IPS DF 6.9 (cell line): ENCODE data around the gene PXN.

Experiments used
- DNase-seq: peaks from one replicate; pipeline ENCODE4 v3.0.0-alpha.2; 2013; ENCODE audit warnings: low read depth, low spot score
- H3K27ac ChIP-seq: one replicate; pipeline ENCODE4 v1.5.1; 2013; ENCODE audit warnings: low read length, control low read depth
- H3K27me3 ChIP-seq: 2 replicates; pipeline ENCODE4 v1.6.1; 2013; ENCODE audit warnings: mild to moderate bottlenecking, low read length; ENCODE audit not compliant: control insufficient read depth, insufficient read depth
- H3K36me3 ChIP-seq: 2 replicates; pipeline ENCODE4 v1.6.1; 2013; ENCODE audit warnings: low read length; ENCODE audit not compliant: control insufficient read depth, insufficient read depth
- H3K4me1 ChIP-seq: 2 replicates; pipeline ENCODE4 v1.6.1; 2013; ENCODE audit warnings: low read length; ENCODE audit not compliant: control insufficient read depth, insufficient read depth
- H3K4me3 ChIP-seq: 2 replicates; pipeline ENCODE4 v1.5.1; 2013; ENCODE audit warnings: mild to moderate bottlenecking, low read length
- H3K9me3 ChIP-seq: 2 replicates; pipeline ENCODE4 v1.6.1; 2013; ENCODE audit warnings: low read length, inconsistent platforms; ENCODE audit not compliant: control insufficient read depth, insufficient read depth
- WGBS: extraction: QIAGEN DNeasy Blood & Tissue Kit; methylation state at CpG from one replicate; pipeline ENCODE4 v1.1.7; 2013; ENCODE audit warnings: mixed read lengths, missing lambda C conversion rate; ENCODE audit not compliant: insufficient read length, insufficient coverage; 5-methylcytosine and 5-hydroxymethylcytosine counted together

PXN gene

DNA sequence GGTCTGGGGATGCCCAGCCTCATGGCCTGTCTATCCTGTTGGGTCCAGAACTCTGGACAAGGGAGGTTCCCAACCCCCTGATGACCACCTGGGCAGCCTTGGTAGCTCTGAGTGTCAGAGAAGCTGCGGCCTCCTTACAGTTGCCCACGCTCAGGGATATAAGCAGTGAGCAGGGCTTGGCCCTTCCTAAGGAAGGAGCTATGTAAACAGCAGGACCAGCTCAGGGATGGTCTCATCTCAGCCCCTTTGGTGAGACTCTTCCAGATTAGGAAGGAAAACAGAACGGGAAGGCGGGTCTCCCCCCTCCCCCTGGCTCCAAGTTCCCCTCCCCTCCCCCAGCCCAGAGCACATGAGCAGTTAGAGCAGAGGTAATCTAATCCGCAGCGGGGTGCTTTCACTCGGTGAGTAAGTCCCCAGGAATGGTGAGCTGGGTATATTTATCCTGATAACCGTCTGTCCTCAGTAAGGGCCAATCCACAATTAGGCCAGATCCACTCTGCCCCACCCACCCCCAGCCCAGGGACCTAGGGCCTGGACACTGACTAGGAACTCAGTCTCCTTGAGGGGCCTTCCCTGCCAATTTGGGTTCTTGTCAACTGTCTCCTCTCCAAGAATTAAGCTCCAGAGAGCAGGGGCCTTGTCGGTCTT lies 35.1 kb downstream of the PXN start:
- Histone ChIP-seq H3K27me3 (no peaks in the 10 kb centered on the region), H3K4me1 (peaks cover 40% of the 10 kb centered on the region)

DNA sequence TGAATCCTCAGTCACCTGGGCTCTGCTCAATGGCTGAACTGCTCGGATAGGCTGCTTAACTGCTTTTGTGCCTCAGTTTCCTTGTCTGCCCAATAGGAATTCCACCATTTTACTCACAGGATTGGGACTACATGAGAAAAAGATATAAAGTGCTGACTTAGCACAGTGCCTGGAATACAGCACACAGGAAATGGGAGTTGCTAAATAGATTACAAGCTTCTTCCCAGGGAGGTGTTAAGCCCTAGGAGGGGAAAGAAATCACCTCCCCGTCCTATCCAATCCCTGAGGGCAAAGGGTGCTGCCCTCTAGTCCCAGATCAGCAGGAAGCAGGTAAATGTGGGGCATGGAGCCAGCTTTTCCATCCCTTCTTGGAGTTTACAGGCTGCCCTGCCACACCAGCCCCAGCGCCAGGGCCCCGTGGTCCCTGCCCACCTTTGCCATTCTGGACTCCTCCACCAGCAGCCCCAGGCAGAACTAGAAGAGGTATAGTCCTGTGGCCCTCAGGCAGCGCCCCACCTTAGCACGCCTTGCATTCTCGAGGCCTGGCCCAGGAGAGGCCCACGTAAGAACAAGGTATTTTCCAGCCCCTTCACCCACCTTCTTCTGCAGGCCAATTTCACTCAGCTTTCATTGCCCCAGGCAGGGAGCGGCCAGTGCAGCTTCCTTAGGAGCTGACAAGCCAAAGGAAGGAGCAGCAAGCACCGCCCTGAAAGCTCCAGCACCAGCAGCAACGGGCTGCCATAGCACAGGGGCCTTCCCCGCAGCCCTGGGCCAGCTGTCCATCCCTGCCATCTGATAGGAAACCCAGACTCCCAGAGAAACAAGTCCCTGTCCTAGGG lies 35.8 kb downstream of the PXN start:
- no peaks in the 10 kb centered on the region for H3K9me3 ChIP-seq
- H3K27me3 ChIP-seq, result no peaks in the 10 kb centered on the region
- 0 out of 2 replicates have a peak, but pooled peaks cover 2% of the 10 kb centered on the region for H3K36me3 ChIP-seq
- H3K4me1 ChIP-seq, result peaks cover 37% of the 10 kb centered on the region
- no peak overlapping the region for H3K4me3 ChIP-seq
- WGBS, result no CpG with 5 or more reads among the region's 12 CpGs
- no peak overlapping the region for H3K27ac ChIP-seq
- DNase-seq, result no peak

More for the DNA sequence above, 35.1 kb downstream of the PXN start:
- Histone ChIP-seq H3K9me3 (no peaks in the 10 kb centered on the region), H3K36me3 (0 out of 2 replicates have a peak, but pooled peaks cover 2% of the 10 kb centered on the region), H3K27ac (peak overlapping the region; percentile 8), H3K4me3 (no peak overlapping the region)
- no CpG with 5 or more reads among the region's 9 CpGs for WGBS
- peak; percentile 89 for DNase-seq

DNA sequence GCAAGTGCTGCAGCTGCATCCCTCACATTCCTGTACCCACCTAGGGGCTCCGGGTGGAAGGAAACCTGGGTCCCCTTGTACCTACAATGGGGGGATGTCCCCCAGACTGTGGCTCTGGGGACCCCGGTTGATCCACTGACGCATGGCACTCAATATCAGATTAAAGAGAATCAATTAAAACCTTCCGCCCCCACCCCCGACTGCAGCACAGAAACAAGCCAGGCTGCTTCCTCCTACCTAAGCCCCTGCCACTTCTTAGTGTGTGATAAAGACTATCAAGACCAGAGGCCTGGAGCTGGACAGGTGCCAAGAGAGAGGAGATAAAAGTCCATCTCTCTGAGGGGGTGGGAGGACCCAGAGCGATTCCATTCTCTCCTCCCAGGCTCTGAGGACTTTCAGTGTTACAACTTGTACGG lies 36.5 kb downstream of the PXN start:
- Histone ChIP-seq H3K27ac (no peak overlapping the region), H3K4me1 (peaks cover 34% of the 10 kb centered on the region), H3K4me3 (no peak overlapping the region), H3K36me3 (0 out of 2 replicates have a peak, but pooled peaks cover 2% of the 10 kb centered on the region), H3K27me3 (no peaks in the 10 kb centered on the region), H3K9me3 (no peaks in the 10 kb centered on the region)
- WGBS, result no CpG with 5 or more reads among the region's 7 CpGs
- no peak for DNase-seq

DNA sequence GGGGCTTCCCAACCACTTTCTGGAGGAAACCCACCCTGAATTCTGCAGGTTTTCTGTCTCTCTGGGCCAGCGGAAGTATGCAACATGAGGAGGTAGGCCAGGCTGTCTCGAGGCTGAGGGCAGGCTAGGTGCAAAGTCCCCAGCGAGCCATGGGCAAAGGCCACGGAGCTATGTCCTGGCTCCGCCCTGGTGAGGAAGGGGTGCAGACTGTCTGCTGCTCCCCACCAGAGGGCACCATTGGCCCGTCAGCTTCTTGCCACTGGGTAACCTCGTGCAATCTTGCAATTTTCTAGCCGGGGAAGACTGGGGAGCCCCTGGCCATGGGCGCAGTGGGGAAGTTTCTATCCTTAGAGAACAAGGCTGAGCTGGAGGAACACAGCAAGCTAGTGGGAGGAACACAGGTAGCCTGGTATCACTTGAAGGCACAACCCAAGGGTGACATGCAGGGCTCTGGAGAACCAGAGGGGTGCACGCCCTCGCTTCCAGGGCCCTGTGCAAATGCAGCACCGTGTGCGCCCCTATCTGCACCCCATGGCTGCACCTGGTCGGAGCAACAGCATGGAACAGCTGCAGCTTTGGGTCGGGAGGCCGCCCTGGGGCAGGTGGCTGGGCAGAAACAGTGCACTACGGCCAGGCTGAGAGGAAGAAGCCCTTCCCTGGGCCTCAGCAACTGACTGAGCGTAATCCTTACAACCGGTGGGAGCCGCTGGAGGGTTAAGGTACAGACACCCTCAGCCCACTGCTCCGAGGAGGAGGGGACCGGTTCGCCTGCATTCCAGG lies 37.0 kb downstream of the PXN start:
- Histone ChIP-seq H3K4me3 (no peak overlapping the region), H3K4me1 (peaks cover 32% of the 10 kb centered on the region), H3K27ac (peak overlapping the region; percentile 9), H3K27me3 (no peaks in the 10 kb centered on the region), H3K9me3 (no peaks in the 10 kb centered on the region), H3K36me3 (0 out of 2 replicates have a peak, but pooled peaks cover 5% of the 10 kb centered on the region)
- no CpG with 5 or more reads among the region's 23 CpGs for WGBS
- DNase-seq, result peak; percentile 92

DNA sequence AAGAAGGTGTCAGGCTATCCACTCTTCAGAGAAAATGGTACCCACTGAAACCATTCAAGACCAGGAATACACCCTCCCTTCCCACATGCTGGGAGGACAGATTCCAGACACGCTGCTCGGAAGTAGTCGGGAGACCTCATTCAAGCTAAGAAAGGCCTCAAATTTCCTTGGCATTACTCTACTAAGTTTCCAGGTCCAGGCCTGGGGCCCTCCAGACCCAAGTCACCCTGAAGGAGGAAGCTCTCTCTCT lies 37.6 kb downstream of the PXN start:
- Histone ChIP-seq H3K9me3 (no peaks in the 10 kb centered on the region), H3K27ac (no peak overlapping the region), H3K4me3 (no peak overlapping the region), H3K4me1 (peaks cover 32% of the 10 kb centered on the region), H3K36me3 (0 out of 2 replicates have a peak, but pooled peaks cover 5% of the 10 kb centered on the region), H3K27me3 (no peaks in the 10 kb centered on the region)
- no peak for DNase-seq
- no CpG with 5 or more reads among the region's 3 CpGs for WGBS

DNA sequence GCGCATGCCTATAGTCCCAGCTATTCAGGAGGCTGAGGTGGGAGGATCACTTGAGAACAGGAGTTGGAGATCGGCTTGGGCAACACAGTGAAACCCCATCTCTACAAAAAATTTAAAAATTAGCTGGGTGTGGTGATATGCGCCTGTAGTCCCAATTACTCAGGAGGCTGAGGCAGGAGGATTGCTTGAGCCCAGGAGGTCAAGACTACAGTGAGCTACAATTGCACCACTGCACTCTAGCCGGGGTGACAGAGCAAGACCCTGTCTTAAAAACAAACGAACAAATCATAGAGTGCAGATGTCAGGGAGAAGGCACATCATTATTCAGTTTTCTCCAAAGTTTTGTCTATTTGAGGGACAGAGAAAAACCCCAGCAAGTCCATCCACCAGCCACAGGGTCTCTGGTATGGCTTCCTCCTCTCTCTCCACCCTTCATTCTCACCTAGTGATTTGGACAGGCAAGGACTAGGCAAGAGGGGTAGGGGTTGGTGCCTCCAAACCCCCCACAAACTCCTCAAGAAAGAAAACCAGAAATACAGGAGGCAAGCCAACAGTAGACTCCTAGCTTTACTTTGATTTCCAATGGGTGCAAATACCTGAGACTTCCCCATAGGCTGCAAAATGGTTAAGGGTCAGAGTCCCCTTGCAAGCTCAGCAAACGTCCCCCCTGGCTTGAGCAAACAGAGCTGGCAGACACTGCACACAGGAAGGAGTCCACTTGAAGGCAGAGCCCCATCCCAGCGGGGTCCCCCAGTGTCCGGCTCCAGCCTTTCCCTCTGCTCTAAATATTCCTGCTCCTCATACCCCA lies 38.1 kb downstream of the PXN start:
- no peak for DNase-seq
- Histone ChIP-seq H3K27me3 (no peaks in the 10 kb centered on the region), H3K4me3 (no peak overlapping the region), H3K36me3 (peaks cover 10% of the 10 kb centered on the region), H3K4me1 (peaks cover 29% of the 10 kb centered on the region), H3K9me3 (no peaks in the 10 kb centered on the region), H3K27ac (no peak overlapping the region)
- no CpG with 5 or more reads among the region's 8 CpGs for WGBS

DNA sequence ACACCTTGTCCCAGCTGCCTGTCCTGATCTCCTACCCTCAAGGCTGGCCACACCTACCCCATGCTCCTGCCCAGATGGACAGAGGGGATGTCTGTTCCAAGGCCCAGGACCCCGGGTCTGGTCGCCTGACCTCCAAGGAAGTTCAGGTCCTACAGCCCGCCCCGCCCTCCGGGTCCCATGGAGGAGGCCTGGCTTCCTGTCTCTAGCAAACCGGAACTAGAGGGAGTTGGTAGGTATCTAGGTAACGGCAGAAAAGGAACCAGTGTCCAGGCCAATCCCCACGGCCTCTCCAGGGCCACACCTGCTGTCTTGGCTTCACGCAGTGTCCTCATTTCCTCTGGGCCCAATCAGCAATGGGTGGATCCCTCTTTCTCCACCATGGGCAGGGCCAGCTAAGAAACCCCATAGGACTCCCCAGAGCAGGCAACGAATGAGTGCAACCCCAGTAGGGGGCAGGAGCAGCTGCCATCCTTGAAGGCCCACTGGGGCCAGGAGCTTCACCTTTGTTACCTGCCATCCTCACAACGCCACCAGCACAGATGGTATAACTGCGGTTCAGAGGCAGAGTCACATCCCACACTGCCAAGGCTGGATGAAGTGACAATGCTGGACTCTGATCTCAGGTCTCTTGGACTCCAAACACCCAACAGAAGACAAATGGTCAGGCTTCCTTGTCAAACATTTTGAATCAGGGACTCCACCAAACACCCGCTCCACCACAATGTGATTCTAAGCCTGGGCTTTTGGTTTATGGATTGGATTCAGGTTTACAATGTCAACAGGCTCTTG lies 39.5 kb downstream of the PXN start:
- no peak for DNase-seq
- Histone ChIP-seq H3K27ac (no peak overlapping the region), H3K27me3 (no peaks in the 10 kb centered on the region), H3K4me1 (peaks cover 22% of the 10 kb centered on the region), H3K36me3 (peaks cover 22% of the 10 kb centered on the region), H3K4me3 (no peak overlapping the region), H3K9me3 (no peaks in the 10 kb centered on the region)
- WGBS, result no CpG with 5 or more reads among the region's 13 CpGs

DNA sequence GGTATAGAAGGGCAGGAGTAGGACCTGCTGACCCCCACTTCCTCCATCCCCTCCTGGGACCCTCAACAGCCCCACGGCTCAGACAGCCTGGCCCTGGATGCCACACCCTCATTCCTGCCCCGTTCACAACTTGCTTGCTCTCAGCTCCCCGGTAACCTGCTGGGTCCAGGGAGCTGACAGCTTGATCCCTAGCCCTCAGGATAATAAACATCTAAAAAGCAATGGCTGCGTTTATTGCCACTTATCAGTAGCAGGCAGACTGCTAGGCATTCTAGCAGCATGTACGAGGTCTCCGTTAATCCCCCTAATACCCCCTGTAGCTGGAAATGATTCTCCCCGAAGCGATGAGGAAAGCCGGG lies 40.4 kb downstream of the PXN start:
- no CpG with 5 or more reads among the region's 9 CpGs for WGBS
- Histone ChIP-seq H3K27me3 (no peaks in the 10 kb centered on the region), H3K9me3 (no peaks in the 10 kb centered on the region), H3K4me3 (no peak overlapping the region), H3K4me1 (peaks cover 17% of the 10 kb centered on the region), H3K27ac (no peak overlapping the region), H3K36me3 (peaks cover 29% of the 10 kb centered on the region)
- no peak for DNase-seq

DNA sequence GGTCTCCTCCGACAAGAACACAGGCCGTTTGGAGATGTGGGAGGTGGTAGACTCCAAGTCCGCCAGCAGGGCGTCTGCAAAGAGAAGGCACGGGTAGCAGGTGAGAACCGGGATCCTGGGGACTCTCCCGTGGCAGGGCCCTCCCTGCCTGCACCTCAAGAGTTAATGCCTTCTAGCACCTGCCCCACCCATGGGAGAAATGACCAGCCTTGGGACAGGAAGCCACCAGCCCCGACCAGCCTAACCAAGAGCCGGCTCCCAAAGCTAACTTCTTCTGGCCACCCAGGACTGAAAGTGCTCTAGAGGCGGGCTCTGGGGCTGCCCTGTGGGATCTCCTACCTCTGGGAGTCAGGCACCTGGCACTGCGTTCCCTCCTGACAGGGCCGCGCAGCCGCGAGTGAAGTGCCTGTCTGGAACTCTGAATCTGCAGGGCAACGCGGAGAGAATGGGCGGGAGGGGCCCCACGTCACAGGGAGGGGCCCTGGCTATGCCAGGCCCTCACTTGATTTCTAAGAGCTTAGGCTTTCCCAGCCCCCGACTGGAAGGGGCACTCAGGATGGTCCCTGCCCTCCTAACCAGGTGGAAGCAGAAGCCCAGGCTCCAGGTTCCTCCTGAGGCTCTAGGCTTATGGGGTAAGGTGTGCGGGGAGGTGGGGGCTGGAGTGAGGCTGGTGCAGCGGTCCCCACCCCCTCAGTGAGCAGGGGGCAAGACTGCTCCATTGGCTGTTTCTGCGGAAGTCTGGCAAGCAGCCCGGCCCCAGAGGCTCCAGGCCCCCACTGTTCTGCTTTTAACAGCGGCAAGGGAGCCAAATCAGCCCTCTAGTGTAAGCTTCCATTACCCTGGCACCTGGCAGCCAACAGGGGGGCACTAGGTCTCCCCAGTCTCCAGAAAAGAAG lies 41.0 kb downstream of the PXN start:
- Histone ChIP-seq H3K27me3 (no peaks in the 10 kb centered on the region), H3K9me3 (no peaks in the 10 kb centered on the region), H3K36me3 (peaks cover 32% of the 10 kb centered on the region), H3K4me1 (peaks cover 10% of the 10 kb centered on the region), H3K4me3 (no peak overlapping the region), H3K27ac (no peak overlapping the region)
- no peak for DNase-seq
- no CpG with 5 or more reads among the region's 25 CpGs for WGBS
